OCI-LY1 (cell line): ENCODE data around the gene ENDOG.

Experiments
- CTCF ChIP-seq: fragments of 200-600 bp; sonication (generic), shearing (Covaris generic); IDR thresholded peaks from 2 replicates; pipeline ENCODE4 v1.5.1; 2017; ENCODE audit warnings: mild to moderate bottlenecking, antibody characterized with exemption, low read length, moderate library complexity, mixed read lengths
- EZH2 ChIP-seq: fragments of 200-600 bp; sonication (generic), shearing (Covaris generic); IDR thresholded peaks from 2 replicates; pipeline ENCODE4 v1.8.0; 2017; ENCODE audit warnings: borderline replicate concordance, mixed run types, mild to moderate bottlenecking, antibody characterized with exemption, low read length, moderate library complexity, mixed read lengths

GRCh38 chr9:128870128-128870940 lies 52.0 kb downstream of the ENDOG start:
- TF ChIP-seq EZH2 (no peak), CTCF (no peak)
